A673 (cell line): ENCODE results near the gene PPIL6. TPM values are rescaled to one million over a fixed set of nuclear protein-coding genes. Genes with fewer than 3 reads are reported as not detected.
A peak's percentile ranks its signal among the peaks of the same experiment; 100 is the strongest.

Experiments used
- BruUV-seq: library from RNA; stranded (reverse); fragments of 400-500 nt; replicated peaks from 2 replicates; lab custom pipeline; 2021; lab: Mats Ljungman, UMichigan
- CTCF ChIA-PET: fragments of 300-600 bp; sonication (Branson Sonifier 250); formaldehyde crosslinking; loops from one replicate; lab custom pipeline; 2022; ENCODE audit warnings: antibody characterized with exemption; lab: Charles Lee
- POLR2A ChIA-PET: fragments of 300-600 bp; sonication (Branson Sonifier 250); formaldehyde crosslinking; loops from one replicate; lab custom pipeline; 2022; ENCODE audit warnings: antibody characterized with exemption; ENCODE audit not compliant: low non-redundant PET; lab: Charles Lee
- DNase-seq: peaks from one replicate; pipeline ENCODE4 v3.0.0-alpha.2; 2015; ENCODE audit warnings: low spot score
- H3K27ac ChIP-seq: fragments of 200-600 bp; sonication (generic); 2 replicates; pipeline ENCODE4 v1.5.1; 2016; ENCODE audit warnings: mixed run types, low read depth, mild to moderate bottlenecking, mixed read lengths, antibody characterized with exemption, low read length; ENCODE audit not compliant: poor library complexity, severe bottlenecking
- H3K27me3 ChIP-seq: fragments of 200-600 bp; sonication (generic); replicated peaks from 2 replicates; pipeline ENCODE4 v1.6.1; 2017; ENCODE audit warnings: mixed run types, low read depth, mild to moderate bottlenecking, mixed read lengths, antibody characterized with exemption, low read length; ENCODE audit not compliant: insufficient read depth, poor library complexity
- H3K36me3 ChIP-seq: fragments of 200-600 bp; sonication (generic); 2 replicates; pipeline ENCODE4 v1.6.1; 2016; ENCODE audit warnings: mixed run types, mild to moderate bottlenecking, mixed read lengths, antibody characterized with exemption, low read length; ENCODE audit not compliant: insufficient read depth, poor library complexity, severe bottlenecking
- H3K4me1 ChIP-seq: fragments of 200-600 bp; sonication (generic); 2 replicates; pipeline ENCODE4 v1.6.1; 2017; ENCODE audit warnings: mixed run types, mild to moderate bottlenecking, mixed read lengths, antibody characterized with exemption, low read length; ENCODE audit not compliant: insufficient read depth, poor library complexity, severe bottlenecking
- H3K4me3 ChIP-seq: fragments of 200-600 bp; sonication (generic); 2 replicates; pipeline ENCODE4 v1.5.1; 2016; ENCODE audit warnings: low read depth, mixed run types, mild to moderate bottlenecking, mixed read lengths, low read length; ENCODE audit not compliant: poor library complexity, severe bottlenecking
- H3K9me3 ChIP-seq: fragments of 200-600 bp; sonication (generic); 2 replicates; pipeline ENCODE4 v1.6.1; 2016; ENCODE audit warnings: mixed run types, low read depth, mild to moderate bottlenecking, mixed read lengths, antibody characterized with exemption, low read length; ENCODE audit not compliant: poor library complexity, severe bottlenecking
- EZH2 ChIP-seq: fragments of 200-600 bp; sonication (generic); IDR thresholded peaks from 2 replicates; pipeline ENCODE4 v1.6.1; 2017; ENCODE audit warnings: borderline replicate concordance, low read depth, mild to moderate bottlenecking, mixed read lengths, antibody characterized with exemption, low read length; ENCODE audit not compliant: poor library complexity, severe bottlenecking
- intact Hi-C: fragments of 100-400 bp; cut with micrococcal nuclease; formaldehyde crosslinking; loops from one replicate; pipeline ENCODE4 v1.10.0; 2022; ENCODE audit not compliant: unreplicated experiment
- total RNA-seq: library from RNA; stranded (reverse); gene quantifications from 2 replicates; pipeline ENCODE4 v1.2.3, GENCODE V29; 2021
- TF ChIP-seq, protein P1 (sequence below): fragments of 300-800, 200-600 bp; sonication (generic); conservative IDR thresholded peaks from 2 replicates; pipeline ENCODE4 v1.5.1; 2017; ENCODE audit warnings: low read depth, mild to moderate bottlenecking, antibody characterized with exemption, low read length, moderate library complexity, mixed read lengths

The PPIL6 gene
- total RNA-seq, 1 experiment from 2014 or later: 1.8 TPM

DNA sequence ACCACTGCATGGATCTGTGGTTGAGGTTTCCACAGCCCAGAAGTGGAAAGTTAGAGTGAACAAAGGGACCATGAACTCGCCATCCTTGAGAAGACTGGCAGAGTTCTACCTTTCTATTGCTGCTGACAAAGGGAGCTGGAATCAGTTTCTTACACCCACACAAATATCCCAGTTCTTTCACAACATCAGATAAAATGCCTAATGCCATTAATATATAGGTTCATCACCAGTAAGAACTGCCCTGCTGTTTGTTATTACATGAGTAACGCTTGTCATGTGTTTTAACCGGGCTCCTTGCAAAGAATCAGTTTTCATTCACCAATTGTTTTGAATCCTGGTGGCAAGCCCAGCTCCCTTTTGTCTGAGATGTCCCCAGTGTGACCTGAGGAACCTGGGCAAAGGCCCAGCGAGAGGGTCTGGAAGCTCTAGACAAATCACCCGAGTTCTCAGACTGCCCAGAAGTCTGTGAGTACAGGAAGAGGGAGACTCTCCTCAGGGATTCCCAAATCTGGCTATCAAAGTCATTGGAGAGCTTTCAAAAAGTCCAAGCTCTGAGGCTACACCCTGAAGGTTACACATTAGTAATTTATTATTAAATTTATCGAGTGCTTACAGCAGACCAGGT is 50.7 kb downstream of the PPIL6 start:
- ChIA-PET POLR2A (no interaction called here), CTCF (no interaction called here)
- DNase-seq: no peak
- Histone ChIP-seq H3K36me3 (no peaks in the 10 kb centered on the region), H3K27me3 (no peaks in the 10 kb centered on the region), H3K9me3 (no peaks in the 10 kb centered on the region), H3K27ac (no peak overlapping the region), H3K4me3 (no peak overlapping the region), H3K4me1 (no peaks in the 10 kb centered on the region)
- BruUV-seq: no TSS peak
- intact Hi-C loops: loop anchor here (10.0 kb wide), 1 partner anchor 845 kb away; no protein-coding TSS in a partner anchor
- TF ChIP-seq EZH2: no peak
- TF ChIP-seq, protein P1, sequence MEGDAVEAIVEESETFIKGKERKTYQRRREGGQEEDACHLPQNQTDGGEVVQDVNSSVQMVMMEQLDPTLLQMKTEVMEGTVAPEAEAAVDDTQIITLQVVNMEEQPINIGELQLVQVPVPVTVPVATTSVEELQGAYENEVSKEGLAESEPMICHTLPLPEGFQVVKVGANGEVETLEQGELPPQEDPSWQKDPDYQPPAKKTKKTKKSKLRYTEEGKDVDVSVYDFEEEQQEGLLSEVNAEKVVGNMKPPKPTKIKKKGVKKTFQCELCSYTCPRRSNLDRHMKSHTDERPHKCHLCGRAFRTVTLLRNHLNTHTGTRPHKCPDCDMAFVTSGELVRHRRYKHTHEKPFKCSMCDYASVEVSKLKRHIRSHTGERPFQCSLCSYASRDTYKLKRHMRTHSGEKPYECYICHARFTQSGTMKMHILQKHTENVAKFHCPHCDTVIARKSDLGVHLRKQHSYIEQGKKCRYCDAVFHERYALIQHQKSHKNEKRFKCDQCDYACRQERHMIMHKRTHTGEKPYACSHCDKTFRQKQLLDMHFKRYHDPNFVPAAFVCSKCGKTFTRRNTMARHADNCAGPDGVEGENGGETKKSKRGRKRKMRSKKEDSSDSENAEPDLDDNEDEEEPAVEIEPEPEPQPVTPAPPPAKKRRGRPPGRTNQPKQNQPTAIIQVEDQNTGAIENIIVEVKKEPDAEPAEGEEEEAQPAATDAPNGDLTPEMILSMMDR: no peak

DNA sequence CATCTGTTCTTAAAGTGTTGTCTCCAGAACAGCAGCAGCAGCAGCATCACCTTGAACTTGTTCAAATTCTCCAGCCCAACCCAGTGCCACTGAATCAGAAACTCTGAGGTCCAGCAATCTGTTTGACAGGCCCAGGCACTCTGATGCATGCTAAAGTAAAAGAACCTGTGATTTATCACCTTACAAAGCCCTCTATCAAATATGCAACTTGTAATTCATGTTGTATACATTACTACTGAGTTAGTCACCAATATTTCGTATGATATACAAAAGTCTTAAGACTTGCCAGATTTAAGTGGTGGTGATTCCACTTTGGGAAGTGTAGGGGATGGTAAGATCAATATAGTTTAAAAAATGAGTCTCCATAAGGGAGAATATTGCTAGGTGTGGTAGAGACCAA is 52.2 kb downstream of the PPIL6 start:
- intact Hi-C loops: loop anchor here (10.0 kb wide), 1 partner anchor 843 kb away; no protein-coding TSS in a partner anchor
- ChIA-PET CTCF (no interaction called here), POLR2A (no interaction called here)
- DNase-seq: no peak
- BruUV-seq: no TSS peak
- no peak overlapping the region for H3K27ac ChIP-seq
- H3K36me3 ChIP-seq: no peaks in the 10 kb centered on the region
- no peak overlapping the region for H3K4me3 ChIP-seq
- H3K27me3 ChIP-seq: no peaks in the 10 kb centered on the region
- no peaks in the 10 kb centered on the region for H3K9me3 ChIP-seq
- H3K4me1 ChIP-seq: peaks cover 5% of the 10 kb centered on the region
- no peak for TF ChIP-seq EZH2
- TF ChIP-seq, protein P1: no peak

DNA sequence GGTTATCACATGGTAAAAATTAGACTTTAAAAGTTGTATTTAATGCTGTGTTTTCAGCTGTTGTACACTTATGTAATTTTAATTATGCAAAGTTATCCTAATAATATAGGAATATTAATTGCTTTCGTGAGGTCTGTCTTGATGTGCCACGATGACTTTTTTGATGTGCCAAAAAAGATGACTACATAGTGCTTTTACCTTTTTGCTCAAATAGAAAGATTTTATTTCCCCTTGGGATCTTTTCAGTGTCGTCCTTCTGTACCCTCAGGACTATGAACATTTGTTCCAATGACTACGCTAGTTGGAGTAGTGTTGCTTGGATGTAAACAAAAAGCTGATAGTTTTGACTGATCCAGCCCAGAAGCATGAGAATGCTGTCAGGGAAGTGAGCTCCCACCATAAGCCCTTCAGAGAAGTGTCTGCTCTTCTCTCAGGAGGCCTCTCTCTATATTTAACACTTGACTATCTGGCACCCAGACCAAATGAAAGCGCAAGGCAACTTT is 56.9 kb downstream of the PPIL6 start:
- peak overlapping the region; percentile 99 for H3K27ac ChIP-seq
- no peaks in the 10 kb centered on the region for H3K27me3 ChIP-seq
- H3K36me3 ChIP-seq: peaks cover 1% of the 10 kb centered on the region
- no peak for DNase-seq
- BruUV-seq: no TSS peak
- POLR2A ChIA-PET: no interaction called here
- no peaks in the 10 kb centered on the region for H3K9me3 ChIP-seq
- CTCF ChIA-PET: interaction anchor here (0.6 to 3.0 kb wide), 4 partner anchors 125 to 842 kb away, joined by 4 to 17 read pairs (median 6); partner anchors contain the start of gene SESN1
- TF ChIP-seq, protein P1: 0 out of 2 replicates have a peak, but pooled peaks have one; percentile 7
- no peak for TF ChIP-seq EZH2
- peak overlapping the region; percentile 94 for H3K4me3 ChIP-seq
- H3K4me1 ChIP-seq: peaks cover 18% of the 10 kb centered on the region
- intact Hi-C loops: loop anchor here (1.0 to 10.0 kb wide), 4 partner anchors 57 to 839 kb away; partner anchors contain the start of genes PPIL6, SESN1 and SMPD2
